HG03066 (cell line): ENCODE measurements around the gene IL1B.

Experiments used
- ATAC-seq: cut with Tn5 transposase; IDR thresholded peaks from one replicate; pipeline ENCODE4 v1.9.1; 2021; ENCODE audit warnings: low read depth; ENCODE audit not compliant: unreplicated experiment

The IL1B gene

DNA sequence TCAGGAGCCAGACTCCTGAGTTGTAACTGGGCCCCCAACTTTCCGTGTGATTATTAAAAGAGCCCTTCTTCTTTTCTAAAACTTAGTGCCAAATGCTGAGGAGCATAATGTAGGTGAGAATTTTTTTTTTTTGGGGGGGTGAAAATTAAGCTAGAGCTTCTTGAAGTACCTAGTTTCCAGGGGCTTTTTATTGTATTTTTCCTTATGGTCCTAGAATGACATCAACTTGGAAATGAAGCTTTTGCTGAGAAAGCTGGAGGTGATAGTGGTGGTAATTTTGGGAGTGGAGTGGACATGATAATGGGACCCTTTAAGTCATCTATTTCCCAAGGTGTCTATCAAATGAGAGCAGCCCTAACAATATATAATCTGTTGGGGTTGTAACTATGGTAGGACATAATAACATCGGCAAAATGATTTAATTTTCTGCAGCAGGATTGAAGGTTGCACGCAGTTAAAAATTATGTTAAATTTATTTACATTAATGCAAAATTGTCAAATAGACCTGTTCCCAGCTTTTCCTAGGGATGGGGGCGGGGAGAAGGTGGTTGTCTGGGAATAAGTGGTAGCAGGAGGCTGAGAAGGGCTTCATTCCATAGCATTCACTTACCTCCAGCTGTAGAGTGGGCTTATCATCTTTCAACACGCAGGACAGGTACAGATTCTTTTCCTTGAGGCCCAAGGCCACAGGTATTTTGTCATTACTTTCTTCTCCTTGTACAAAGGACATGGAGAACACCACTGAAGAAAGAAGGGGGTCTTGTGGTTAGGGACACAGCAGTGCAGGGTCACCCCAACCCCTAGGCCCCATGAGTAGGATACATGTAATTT is 5.7 kb downstream of the IL1B start:
- ATAC-seq: no peak

DNA sequence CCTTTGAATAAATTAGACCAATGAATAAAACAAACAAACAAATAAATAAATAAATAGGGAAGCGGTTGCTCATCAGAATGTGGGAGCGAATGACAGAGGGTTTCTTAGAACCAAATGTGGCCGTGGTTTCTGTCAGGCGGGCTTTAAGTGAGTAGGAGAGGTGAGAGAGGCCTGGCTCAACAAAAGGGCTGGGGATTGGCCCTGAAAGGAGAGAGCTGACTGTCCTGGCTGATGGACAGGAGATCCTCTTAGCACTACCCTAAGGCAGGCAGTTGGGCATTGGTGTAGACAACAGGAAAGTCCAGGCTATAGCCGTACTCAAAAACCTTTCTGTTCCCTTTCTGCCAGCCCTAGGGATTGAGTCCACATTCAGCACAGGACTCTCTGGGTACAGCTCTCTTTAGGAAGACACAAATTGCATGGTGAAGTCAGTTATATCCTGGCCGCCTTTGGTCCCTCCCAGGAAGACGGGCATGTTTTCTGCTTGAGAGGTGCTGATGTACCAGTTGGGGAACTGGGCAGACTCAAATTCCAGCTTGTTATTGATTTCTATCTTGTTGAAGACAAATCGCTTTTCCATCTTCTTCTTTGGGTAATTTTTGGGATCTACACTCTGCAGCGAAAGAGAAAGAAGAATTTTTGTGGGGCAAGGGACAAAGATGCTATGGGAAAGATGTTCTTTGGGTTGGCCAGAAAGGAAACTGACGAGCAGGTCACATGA is 6.5 kb downstream of the IL1B start:
- no peak for ATAC-seq

DNA sequence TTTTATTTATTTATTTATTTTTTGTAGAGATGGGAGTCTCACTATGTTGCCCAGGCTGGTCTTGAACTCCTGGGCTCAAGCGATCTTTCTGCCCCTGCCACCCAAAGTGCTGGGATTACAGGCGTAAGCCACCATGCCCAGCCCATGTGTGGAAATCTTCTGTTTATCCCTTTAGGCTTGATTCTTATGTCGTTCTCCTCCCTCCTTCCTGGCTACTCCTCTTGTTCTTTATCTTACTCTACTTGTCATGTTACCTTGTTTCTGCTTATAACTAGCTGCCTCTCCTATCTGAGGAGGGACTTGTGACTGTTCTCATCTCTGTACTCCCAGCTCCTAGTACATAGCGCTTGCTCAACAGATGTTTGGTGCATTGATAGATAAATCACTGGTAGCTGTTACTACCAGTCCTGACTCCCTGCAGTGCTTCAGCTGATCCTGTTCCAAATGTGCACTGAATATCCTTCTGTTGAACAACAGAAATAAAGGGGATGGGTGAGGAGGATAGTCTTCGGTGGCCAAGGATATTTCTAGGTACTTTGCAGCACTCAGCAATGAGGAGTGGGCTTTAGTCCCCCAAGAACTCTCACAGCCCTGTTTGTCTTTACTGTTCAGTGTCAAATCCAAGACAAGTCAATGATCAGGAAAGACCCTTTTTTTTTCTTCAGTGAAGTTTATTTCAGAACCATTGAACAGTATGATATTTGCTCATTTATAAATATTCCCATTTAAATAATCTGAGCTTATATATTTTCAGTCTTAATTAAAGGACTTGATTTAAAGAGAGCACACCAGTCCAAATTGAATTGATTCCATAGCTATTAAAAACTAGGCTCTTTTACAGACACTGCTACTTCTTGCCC is 7.2 kb downstream of the IL1B start:
- ATAC-seq: no peak

DNA sequence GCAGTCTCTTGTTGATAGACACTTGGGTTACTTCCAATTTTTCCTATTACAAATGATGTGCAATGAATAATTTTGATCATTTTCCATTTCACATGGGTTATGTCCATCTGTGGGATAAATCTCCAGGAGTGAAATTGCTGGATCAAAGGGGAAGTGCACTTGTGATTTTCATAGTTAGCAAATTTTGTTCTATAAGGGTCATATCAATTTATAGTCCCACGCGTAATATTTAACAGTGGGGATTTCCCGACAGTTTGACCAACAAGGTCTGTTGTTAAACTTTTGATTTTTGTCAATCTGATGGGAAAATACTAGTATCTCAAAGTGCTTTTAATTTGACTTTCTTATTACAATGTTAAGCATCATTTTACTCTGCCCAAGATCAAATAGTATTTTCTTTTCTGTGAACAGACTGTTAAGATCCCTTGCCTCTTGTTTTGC is 8.3 kb downstream of the IL1B start:
- no peak for ATAC-seq

DNA sequence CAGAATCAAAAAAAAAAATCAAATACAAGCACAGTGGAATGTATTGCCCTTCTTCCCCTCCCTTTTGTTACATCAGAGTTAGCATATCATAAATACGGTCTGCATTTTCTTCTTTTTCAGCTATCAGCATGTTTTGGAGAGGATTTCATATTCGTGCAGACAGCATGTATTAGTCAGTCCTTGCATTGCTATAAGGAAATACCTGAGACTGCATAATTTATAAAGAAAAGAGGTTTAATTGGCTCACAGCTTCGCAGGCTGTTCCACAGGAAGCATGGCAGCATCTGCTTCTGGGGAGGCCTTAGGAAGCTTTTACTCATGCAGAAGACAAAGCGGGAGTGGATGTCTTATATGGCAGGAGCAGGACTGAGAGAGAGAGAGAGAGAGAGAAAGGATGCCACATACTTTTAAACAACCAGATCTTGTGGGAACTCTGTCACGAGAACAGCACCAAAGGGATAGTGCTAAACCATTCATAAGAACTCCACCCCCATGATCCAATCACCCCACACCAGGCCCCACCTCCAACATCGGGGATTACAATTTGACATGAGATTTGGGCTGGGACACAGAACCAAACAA is 8.9 kb downstream of the IL1B start:
- ATAC-seq: no peak

DNA sequence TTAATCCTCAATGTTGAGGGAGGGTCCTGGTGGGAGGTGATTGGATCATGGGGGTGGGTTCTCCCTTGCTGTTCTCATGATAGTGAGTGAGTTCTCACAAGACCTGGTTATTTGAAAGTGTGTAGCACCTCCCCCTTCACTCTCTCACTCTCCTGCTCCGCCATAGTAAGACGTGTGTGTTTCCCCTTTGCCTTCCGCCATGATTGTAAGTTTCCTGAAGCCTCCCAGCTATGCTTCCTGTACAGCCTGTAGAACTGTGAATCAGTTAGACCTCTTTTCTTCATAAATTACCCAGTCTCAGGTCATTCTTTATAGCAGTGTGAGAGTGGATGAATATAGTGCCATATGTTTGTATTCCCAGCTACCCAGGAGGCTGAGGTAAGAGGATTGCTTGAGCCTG is 9.6 kb downstream of the IL1B start:
- no peak for ATAC-seq

DNA sequence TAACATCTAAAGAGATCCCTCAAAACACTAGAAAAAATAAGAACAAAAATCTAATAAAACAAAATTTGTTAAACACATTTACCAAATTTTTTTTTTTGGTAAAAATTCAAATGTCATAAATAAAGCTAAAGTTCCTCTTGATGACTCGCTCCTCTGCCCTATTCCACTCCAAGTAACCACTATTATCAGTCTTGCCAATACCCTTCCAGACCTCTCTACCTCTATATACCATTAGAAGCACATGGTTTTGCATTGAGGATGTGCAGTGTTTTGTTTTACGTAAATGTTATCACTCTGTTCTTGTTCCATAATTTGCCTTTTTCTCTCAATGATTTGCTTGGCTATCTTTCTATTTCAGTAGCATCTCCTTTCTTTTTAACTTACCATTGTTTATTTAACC is 10.9 kb downstream of the IL1B start:
- no peak for ATAC-seq

DNA sequence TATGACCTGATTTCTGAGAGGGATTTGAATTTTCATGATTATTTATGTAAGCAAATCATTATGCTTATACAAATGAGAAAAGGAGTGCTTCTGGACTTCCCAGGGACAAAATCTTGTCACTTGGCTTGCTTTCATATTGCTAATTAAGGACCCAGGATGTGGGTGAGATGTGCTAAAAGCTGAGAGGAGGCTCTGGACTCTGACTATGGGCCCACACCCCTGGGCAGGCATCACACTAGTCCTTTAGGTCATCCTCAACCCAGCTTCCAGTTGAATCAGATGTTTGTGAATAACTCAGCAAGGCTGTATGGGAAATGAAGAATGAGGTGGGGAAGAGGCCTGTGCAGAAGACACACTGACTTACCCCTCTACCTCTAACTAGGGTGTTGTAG is 11.9 kb downstream of the IL1B start:
- ATAC-seq: no peak

DNA sequence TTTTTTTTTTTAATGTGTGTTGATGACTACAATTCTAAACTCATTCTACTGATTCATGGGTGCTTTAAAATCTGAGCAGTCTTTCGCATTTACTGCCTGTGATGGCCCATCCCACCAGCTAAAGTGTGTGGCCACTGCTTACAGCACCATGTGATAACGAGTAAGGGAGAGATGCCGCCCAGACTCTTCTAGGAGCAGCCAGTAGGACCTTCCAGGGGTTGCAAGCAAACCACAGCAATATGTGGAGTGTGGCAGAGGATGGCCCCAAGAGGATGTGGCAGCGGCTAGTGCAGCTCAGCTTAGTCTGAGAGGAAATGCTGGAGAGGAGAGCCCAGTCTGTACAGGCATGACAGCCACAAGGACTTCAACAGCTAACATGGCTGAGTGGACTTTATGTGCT is 14.9 kb downstream of the IL1B start:
- ATAC-seq: no peak

DNA sequence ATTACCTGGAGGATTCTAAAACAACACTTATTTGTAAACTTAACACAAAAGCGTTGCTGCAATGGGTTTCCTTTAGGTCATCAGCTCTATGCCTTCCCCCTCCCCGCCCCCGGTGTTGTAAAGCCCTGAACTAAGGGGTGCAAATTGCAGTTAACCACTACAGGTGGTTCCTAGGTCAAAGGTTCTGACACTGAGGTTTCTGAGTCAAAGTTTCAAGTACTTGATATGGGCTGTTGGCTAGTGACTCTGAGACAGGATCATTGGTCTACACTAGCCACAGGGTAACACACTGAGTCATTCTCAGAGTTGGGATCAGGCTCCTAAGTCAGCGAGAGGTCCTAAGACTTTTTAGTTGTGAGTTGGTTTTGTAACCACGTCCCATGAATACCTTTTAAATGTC is 15.4 kb downstream of the IL1B start:
- peak; percentile 84 for ATAC-seq

DNA sequence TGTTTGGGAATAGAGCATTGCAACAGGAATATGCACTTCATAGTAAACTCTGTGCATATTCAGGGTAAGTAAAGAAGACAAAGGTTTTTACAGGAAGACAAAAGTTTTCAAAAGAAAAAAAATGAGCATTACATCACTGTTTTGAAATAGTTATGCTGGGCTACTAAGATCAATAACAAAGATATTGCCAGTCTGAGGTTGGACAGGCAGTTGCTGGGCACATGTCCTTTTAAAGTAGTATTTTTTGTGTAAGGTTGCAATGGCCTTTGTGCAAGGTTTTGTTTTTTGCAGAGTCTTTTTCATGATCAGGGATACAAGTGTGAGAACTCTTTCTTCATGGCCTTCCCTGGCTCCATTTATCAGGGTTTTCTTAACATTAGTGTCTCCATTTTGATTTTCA is 16.2 kb downstream of the IL1B start:
- no peak for ATAC-seq

DNA sequence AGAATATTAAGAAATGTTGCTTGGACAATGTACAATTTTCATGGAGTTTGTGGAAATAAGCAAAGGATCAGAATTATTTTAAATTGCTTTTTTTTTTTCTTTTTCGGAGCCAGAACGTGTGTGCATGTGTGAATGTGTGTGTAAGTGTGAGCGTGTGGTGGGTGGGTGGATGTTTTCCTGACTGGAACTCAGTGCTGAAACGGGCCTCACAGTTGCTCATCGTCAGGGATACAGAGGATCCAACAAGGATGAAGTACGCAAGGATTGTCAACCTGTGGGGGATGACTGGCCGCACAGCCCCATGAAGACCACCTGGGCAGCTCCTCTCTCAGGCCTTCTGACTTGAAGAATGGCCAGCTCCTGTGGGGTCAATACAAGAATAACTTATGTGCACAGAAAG is 17.5 kb downstream of the IL1B start:
- ATAC-seq: no peak

DNA sequence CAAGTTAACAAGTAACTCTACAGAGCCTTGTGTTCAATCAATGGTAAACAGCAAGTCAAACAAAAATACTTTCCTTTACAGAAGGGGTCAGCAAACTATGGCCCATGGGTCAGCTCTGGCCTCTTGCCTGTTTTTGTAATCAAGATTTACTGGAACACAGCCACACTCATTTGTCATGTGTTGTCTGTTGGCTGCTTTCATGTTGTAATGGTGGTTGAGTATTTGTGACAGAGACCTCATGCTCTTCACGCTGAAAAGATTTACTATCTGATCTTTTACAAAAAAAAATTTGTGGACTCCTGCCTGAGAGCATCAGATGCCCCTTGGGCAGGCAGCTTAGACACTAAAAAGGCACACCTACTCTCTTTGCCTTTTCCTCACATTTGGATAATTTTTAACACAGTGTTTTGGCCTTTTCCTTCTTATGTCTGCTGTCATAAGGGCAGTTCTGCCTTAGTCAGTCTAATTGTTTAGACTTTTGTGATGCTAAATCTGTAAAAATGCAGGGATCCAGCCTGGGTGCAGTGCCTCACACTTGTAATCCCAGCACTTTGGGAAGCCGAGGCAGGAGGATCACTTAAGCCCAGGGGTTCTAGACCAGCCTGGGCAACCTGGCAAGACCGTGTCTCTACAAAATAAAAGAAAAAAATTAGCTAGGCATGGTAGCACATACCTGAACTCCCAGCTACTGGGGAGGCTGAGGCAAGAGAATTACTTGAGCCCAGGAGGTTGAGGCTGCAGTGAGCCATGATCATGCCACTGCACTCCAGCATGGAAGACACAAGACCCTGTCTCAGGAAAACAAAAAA is 18.3 kb downstream of the IL1B start:
- ATAC-seq: no peak

DNA sequence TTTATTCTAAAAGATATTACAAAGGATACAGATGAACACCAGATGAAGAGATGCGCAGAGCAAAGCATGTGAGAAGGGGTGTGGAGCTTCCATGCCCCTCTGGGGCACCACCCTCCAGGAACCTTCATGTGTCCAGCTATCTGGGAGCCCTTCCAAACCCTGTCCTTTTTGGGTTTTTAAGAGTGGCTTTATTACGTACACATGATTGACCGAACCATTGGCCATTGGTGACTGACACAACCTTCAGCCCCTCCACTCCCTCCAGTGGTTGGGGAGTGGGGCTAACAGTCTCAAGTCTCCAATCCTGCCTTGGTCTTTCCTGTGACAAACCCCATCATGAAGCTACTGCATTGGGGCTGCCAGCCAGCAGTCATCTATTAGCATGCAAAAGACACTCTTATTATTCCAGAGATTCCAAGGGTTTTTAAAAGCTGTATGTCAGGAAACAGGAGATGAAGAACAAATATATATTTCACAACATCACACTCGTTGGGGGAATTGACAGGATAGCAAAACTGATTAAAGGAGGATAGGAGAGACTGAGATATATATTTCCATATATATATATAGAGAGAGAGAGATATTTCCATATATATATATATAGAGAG is 19.4 kb downstream of the IL1B start:
- no peak for ATAC-seq

DNA sequence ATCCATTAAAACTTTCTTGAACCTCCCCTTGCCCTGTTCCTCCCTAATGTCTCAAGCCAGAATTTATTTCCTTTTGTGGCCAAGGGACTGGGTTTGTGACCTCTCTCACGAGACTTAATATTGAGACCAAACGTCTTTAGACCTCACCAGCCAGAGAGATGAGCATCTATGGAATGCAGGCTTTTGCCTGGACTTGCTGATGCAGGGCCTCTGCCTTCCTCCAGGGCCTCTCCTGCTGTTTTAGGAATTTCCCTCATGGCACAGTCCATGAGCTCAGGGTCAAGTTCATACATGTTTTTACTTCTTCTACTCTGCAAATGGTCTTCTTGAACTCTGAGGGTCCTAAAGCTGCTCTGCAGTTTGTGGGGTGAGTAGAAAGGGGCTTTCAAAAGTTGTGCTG is 22.3 kb downstream of the IL1B start:
- no peak for ATAC-seq

DNA sequence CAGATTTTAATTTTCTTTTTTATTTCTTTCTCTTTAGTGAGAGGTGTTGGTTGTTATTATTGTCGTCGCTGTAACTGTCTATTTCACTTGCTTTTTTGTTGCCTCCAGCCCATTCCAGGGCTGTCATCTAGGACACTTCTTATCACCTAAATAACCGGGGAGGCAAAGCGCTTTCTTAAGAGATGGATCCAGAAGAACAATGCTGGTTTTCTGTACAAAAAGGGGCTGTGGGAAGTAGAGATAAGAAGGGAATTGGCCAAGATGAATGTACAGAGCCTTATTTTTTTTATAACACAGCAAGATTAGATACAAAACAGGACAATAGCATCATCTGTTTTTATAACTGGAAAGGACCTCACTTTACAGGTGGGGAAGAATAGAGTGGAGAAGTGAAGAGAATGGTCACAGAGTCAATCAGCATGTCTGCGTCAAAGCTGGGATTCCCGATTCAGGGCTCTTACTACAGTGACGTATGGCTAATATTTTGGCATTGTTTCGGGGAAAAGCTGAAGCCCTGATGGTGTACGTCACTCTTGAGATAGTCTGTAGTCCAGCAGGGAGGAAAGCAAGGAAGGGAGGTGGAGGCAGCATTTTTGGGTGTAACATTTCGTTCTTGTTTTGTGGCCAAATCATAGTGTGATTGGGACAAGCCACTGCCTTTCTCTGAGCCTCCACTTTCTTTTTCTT is 23.2 kb downstream of the IL1B start:
- no peak for ATAC-seq

DNA sequence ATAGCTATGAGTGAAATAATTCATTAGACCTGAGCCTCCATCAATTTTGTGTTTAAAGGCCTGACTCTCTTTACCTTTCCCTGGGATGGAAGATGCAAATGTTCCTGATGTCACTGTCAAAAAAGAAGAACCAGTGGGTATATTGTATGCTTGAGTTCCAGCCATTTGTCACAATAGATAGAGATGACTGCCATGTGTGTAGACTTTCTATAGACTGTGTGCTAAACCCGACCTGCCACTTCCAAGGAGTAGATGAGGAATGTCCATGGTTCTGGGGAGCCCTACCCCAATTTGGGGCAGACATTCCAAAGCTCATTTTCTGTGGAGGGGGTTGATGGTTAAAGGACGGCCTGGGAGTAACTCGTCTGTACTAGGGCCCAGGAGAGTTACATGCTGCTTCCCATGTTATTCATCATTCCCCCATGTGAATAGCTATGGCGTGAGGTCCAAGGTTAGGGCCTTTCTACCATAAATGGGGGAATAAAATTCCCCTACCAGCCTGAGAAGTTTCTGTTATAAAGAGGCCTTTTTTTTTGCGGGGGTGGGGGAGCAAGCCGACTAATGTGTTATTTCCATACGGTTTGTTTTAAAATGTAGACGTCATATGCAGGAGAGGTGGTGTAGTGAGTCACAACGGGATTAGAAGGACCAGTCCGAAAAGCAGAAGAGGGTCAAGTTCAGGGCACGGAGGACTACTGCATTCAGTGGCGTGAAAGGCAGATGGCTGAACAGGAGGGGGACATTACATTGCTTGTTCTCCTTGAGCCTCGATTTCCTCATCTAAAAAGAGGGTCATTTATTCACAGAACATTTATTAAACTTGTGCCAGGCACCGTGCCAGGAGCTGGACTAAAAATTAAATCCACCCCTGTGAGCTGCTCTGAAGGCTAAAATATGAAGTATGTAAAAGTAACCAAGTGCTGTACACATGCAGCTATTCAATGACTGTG is 24.0 kb downstream of the IL1B start:
- ATAC-seq: peak; percentile 65

DNA sequence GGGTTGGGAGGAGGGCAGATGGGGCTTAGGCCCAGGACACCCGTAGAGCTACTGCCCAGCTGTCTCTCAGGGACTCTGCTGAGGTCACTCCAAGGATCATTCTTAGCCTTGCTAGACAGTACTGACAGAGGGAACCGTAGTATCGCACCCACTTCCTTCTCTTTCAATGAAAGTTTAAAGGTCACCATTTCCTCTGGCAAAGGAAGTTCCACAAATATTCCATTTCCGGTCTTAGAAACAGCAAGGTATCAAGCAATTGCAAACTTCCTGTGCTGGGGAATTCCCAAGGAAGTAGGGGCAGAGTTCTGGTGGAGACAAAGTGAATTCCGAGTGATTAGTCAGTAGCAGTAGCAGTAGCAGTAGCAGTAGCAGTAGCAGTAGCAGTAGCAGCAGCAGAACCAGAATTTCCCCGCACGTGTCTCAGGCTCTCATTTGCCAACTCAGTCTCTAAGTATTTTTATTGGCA is 24.7 kb downstream of the IL1B start:
- ATAC-seq: no peak
